AG04450 (cell line): ENCODE measurements around the gene ATG10. TPM values are rescaled to one million over a fixed set of nuclear protein-coding genes. Genes with fewer than 3 reads are reported as not detected.

Experiments
- CTCF ChIA-PET: fragments of 300-600, 350-600 bp; formaldehyde crosslinking; extraction: SDS; loops from one replicate; lab custom pipeline; 2022; ENCODE audit warnings: antibody characterized with exemption, inconsistent platforms; lab: Charles Lee
- POLR2A ChIA-PET: fragments of 350-600 bp; formaldehyde crosslinking; extraction: SDS; loops from one replicate; lab custom pipeline; 2021; ENCODE audit warnings: antibody characterized with exemption, inconsistent platforms; lab: Yijun Ruan, JAX
- DNase-seq: peaks from one replicate; pipeline ENCODE4 v3.0.0-alpha.2; 2011; ENCODE audit warnings: low read depth, low spot score
- H3K27ac ChIP-seq: one replicate; pipeline ENCODE4 v1.5.1; 2012; ENCODE audit warnings: low read depth, low read length, control low read depth
- H3K27me3 ChIP-seq: one replicate; pipeline ENCODE4 v1.6.0; 2012; ENCODE audit warnings: low read length; ENCODE audit not compliant: control insufficient read depth, insufficient read depth
- H3K4me3 ChIP-seq: 2 replicates; pipeline ENCODE4 v1.5.1; 2011; ENCODE audit warnings: mild to moderate bottlenecking, low read depth, low read length, control low read depth
- H3K9me3 ChIP-seq: 2 replicates; pipeline ENCODE4 v1.5.1; 2012; ENCODE audit warnings: low read length; ENCODE audit not compliant: control insufficient read depth, insufficient read depth
- CTCF ChIP-seq: IDR thresholded peaks from 2 replicates; pipeline ENCODE4 v1.5.1; 2011; ENCODE audit warnings: low read depth, low read length, control low read depth, inconsistent platforms
- polyA plus RNA-seq: library from polyadenylated mRNA; depleted of rRNA; stranded (reverse); fragments of >200 nt; gene quantifications from 2 replicates; pipeline ENCODE4 v1.2.3, GENCODE V29; 2011

The ATG10 gene
- polyA plus RNA-seq, 1 experiment: 4.1 TPM

- Histone ChIP-seq H3K4me3 (no peak overlapping the region), H3K27me3 (no peaks in the 10 kb centered on the region), H3K27ac (no peak overlapping the region), H3K9me3 (no peaks in the 10 kb centered on the region; the same call in 1 of the 2 replicates)
- no peak for DNase-seq
- CTCF ChIA-PET: interaction anchor here (2.5 kb wide), 1 partner anchor 15 kb away, joined by 8 read pairs; no protein-coding TSS in a partner anchor
- POLR2A ChIA-PET: interaction anchor here (0.6 kb wide), 1 partner anchor 422 kb away, joined by 7 read pairs; no protein-coding TSS in a partner anchor
- no peak for TF ChIP-seq CTCF
Measured at GRCh38 chr5:82274343-82275211, 302.8 kb downstream of the ATG10 start.

- POLR2A ChIA-PET: interaction anchor here (0.6 kb wide), 1 partner anchor 423 kb away, joined by 7 read pairs; no protein-coding TSS in a partner anchor
- Histone ChIP-seq H3K9me3 (no peaks in the 10 kb centered on the region; the same call in 1 of the 2 replicates), H3K4me3 (no peak overlapping the region), H3K27me3 (no peaks in the 10 kb centered on the region), H3K27ac (no peak overlapping the region)
- CTCF ChIA-PET: interaction anchor here (2.5 kb wide), 1 partner anchor 15 kb away, joined by 8 read pairs; no protein-coding TSS in a partner anchor
- no peak for TF ChIP-seq CTCF
- DNase-seq: no peak
Measured at GRCh38 chr5:82275216-82275664, 303.4 kb downstream of the ATG10 start.

- Histone ChIP-seq H3K27me3 (no peaks in the 10 kb centered on the region), H3K4me3 (peak overlapping the region; percentile 93), H3K9me3 (no peaks in the 10 kb centered on the region; the same call in 1 of the 2 replicates), H3K27ac (no peak overlapping the region)
- ChIA-PET CTCF (interaction anchor here (0.6 to 0.8 kb wide), 2 partner anchors 18 to 886 kb away, joined by 3 to 6 read pairs; no protein-coding TSS in a partner anchor), POLR2A (interaction anchor here (0.6 to 1.5 kb wide), 4 partner anchors 58 to 1196 kb away, joined by 3 to 13 read pairs (median 7); partner anchors contain the start of gene SSBP2)
- DNase-seq: no peak
- no peak for TF ChIP-seq CTCF
Measured at GRCh38 chr5:82276800-82277612, 305.2 kb downstream of the ATG10 start.

GRCh38 chr5:82277613-82277986 lies 305.8 kb downstream of the ATG10 start:
- no peaks in the 10 kb centered on the region; the same call in 1 of the 2 replicates for H3K9me3 ChIP-seq
- peak overlapping the region; percentile 93 for H3K4me3 ChIP-seq
- H3K27ac ChIP-seq: peak overlapping the region; percentile 53
- no peak for DNase-seq
- H3K27me3 ChIP-seq: no peaks in the 10 kb centered on the region
- no peak for TF ChIP-seq CTCF
- ChIA-PET POLR2A (interaction anchor here (0.5 to 1.5 kb wide), 7 partner anchors 13 to 1196 kb away, joined by 3 to 13 read pairs (median 4); partner anchors contain the start of gene SSBP2), CTCF (interaction anchor here (0.6 to 0.8 kb wide), 2 partner anchors 18 to 886 kb away, joined by 3 to 6 read pairs; no protein-coding TSS in a partner anchor)
